H9 (cell line): ENCODE results near the gene CACNB2. TPM values are rescaled to one million over a fixed set of nuclear protein-coding genes. Genes with fewer than 3 reads are reported as not detected.

ENCODE experiments used
- DNase-seq: peaks from one replicate; pipeline ENCODE4 v3.0.0-alpha.2; 2017
- H2AFZ ChIP-seq: one replicate; pipeline ENCODE4 v1.6.1; 2013; ENCODE audit warnings: mild to moderate bottlenecking, low read length, control low read depth, moderate library complexity
- H2AK5ac ChIP-seq: 2 replicates; pipeline ENCODE4 v1.6.1; 2013; ENCODE audit warnings: low read length, control low read depth, mixed read lengths; ENCODE audit not compliant: insufficient read length
- H2BK120ac ChIP-seq: one replicate; pipeline ENCODE4 v1.6.1; 2013; ENCODE audit warnings: low read depth, mild to moderate bottlenecking, low read length, control low read depth, inconsistent platforms; ENCODE audit not compliant: poor library complexity, severe bottlenecking
- H2BK12ac ChIP-seq: 2 replicates; pipeline ENCODE4 v1.6.1; 2013; ENCODE audit warnings: low read length, control low read depth, mixed read lengths, low read depth; ENCODE audit not compliant: insufficient read length
- H2BK15ac ChIP-seq: 2 replicates; pipeline ENCODE4 v1.6.1; 2013; ENCODE audit warnings: low read depth, low read length, control low read depth
- H2BK20ac ChIP-seq: one replicate; pipeline ENCODE4 v1.6.1; 2013; ENCODE audit warnings: low read depth, mild to moderate bottlenecking, low read length, control low read depth, inconsistent platforms; ENCODE audit not compliant: poor library complexity, severe bottlenecking
- H2BK5ac ChIP-seq: 2 replicates; pipeline ENCODE4 v1.6.1; 2013; ENCODE audit warnings: low read length, control low read depth, mixed read lengths; ENCODE audit not compliant: insufficient read length
- H3K14ac ChIP-seq: 2 replicates; pipeline ENCODE4 v1.6.1; 2013; ENCODE audit warnings: low read length, control low read depth; ENCODE audit not compliant: insufficient read depth
- H3K18ac ChIP-seq: 2 replicates; pipeline ENCODE4 v1.6.1; 2013; ENCODE audit warnings: low read depth, mild to moderate bottlenecking, mixed read lengths, low read length, control low read depth; ENCODE audit not compliant: insufficient read length
- H3K23ac ChIP-seq: 2 replicates; pipeline ENCODE4 v1.6.1; 2013; ENCODE audit warnings: low read length, control low read depth, mixed read lengths, low read depth; ENCODE audit not compliant: insufficient read length
- H3K23me2 ChIP-seq: 2 replicates; pipeline ENCODE4 v1.6.1; 2013; ENCODE audit warnings: low read depth, mild to moderate bottlenecking, mixed read lengths, low read length, control low read depth; ENCODE audit not compliant: insufficient read length, poor library complexity, severe bottlenecking
- H3K27ac ChIP-seq: 2 replicates; pipeline ENCODE4 v1.5.1; 2013; ENCODE audit warnings: low read length, control low read depth, mixed read lengths, low read depth; ENCODE audit not compliant: insufficient read length
- H3K27me3 ChIP-seq: 2 replicates; pipeline ENCODE4 v1.6.1; 2013; ENCODE audit warnings: low read length, control low read depth, inconsistent platforms; ENCODE audit not compliant: insufficient read depth
- H3K4ac ChIP-seq: 2 replicates; pipeline ENCODE4 v1.6.1; 2013; ENCODE audit warnings: low read depth, mild to moderate bottlenecking, control low read depth, inconsistent platforms, low read length, moderate library complexity
- H3K4me1 ChIP-seq: 2 replicates; pipeline ENCODE4 v1.6.1; 2013; ENCODE audit warnings: low read length, control low read depth, inconsistent platforms; ENCODE audit not compliant: insufficient read depth
- H3K4me2 ChIP-seq: 2 replicates; pipeline ENCODE4 v1.6.1; 2013; ENCODE audit warnings: low read length, control low read depth, mixed read lengths; ENCODE audit not compliant: insufficient read length, insufficient read depth
- H3K56ac ChIP-seq: 2 replicates; pipeline ENCODE4 v1.6.1; 2013; ENCODE audit warnings: low read depth, mild to moderate bottlenecking, mixed read lengths, low read length, control low read depth; ENCODE audit not compliant: insufficient read length
- H3K79me1 ChIP-seq: 2 replicates; pipeline ENCODE4 v1.6.1; 2013; ENCODE audit warnings: low read depth, mild to moderate bottlenecking, moderate library complexity, low read length, control low read depth, inconsistent platforms; ENCODE audit not compliant: insufficient read depth, poor library complexity, severe bottlenecking
- H3K79me2 ChIP-seq: 2 replicates; pipeline ENCODE4 v1.6.1; 2013; ENCODE audit warnings: low read length, control low read depth, inconsistent platforms; ENCODE audit not compliant: insufficient read depth
- H3K9ac ChIP-seq: 2 replicates; pipeline ENCODE4 v1.6.1; 2013; ENCODE audit warnings: low read length, control low read depth, mixed read lengths; ENCODE audit not compliant: insufficient read length; ENCODE audit errors: extremely low read depth
- H3K9me3 ChIP-seq: one replicate; pipeline ENCODE4 v1.6.1; 2013; ENCODE audit warnings: low read depth, low read length, inconsistent platforms; ENCODE audit not compliant: control insufficient read depth
- H3T11ph ChIP-seq: one replicate; pipeline ENCODE4 v1.6.1; 2013; ENCODE audit warnings: mild to moderate bottlenecking, low read length, control low read depth, inconsistent platforms
- H4K20me1 ChIP-seq: one replicate; pipeline ENCODE4 v1.6.1; 2013; ENCODE audit not compliant: control insufficient read depth, insufficient read length, insufficient read depth
- H4K5ac ChIP-seq: 2 replicates; pipeline ENCODE4 v1.6.1; 2013; ENCODE audit warnings: low read depth, mild to moderate bottlenecking, mixed read lengths, low read length, control low read depth; ENCODE audit not compliant: insufficient read length
- H4K8ac ChIP-seq: replicated peaks from 2 replicates; pipeline ENCODE4 v1.6.1; 2013; ENCODE audit warnings: low read length, control low read depth, mixed read lengths, low read depth; ENCODE audit not compliant: insufficient read length
- H4K91ac ChIP-seq: 2 replicates; pipeline ENCODE4 v1.6.1; 2013; ENCODE audit warnings: low read depth, mild to moderate bottlenecking, moderate library complexity, mixed read lengths, low read length, control low read depth; ENCODE audit not compliant: insufficient read length
- H3K27ac Mint-ChIP-seq, 3 experiments: 2 replicates in 2 of 3; 3 replicates in 1 of 3; pipeline ENCODE4 v1.8.0; 2020 to 2021; ENCODE audit warnings: mixed read lengths in 3 of 3, mild to moderate bottlenecking in 1 of 3, moderate library complexity in 1 of 3
- H3K27me3 Mint-ChIP-seq: 2 replicates; pipeline ENCODE4 v1.8.0; 2021; ENCODE audit warnings: low read depth, mild to moderate bottlenecking, moderate library complexity, mixed read lengths
- H3K36me3 Mint-ChIP-seq, 3 experiments: 2 replicates in 2 of 3; 3 replicates in 1 of 3; pipeline ENCODE4 v1.8.0; 2020 to 2021; ENCODE audit warnings: low read depth in 3 of 3, mixed read lengths in 3 of 3; ENCODE audit not compliant: insufficient read depth in 1 of 3
- H3K4me1 Mint-ChIP-seq, 2 experiments: 2 replicates each; pipeline ENCODE4 v1.8.0; 2020; ENCODE audit warnings: mixed read lengths in 2 of 2
- H3K4me3 Mint-ChIP-seq, 2 experiments: 2 replicates in 1 of 2; 3 replicates in 1 of 2; pipeline ENCODE4 v1.8.0; 2020 to 2021; ENCODE audit warnings: mild to moderate bottlenecking in 2 of 2, mixed read lengths in 2 of 2, moderate library complexity in 1 of 2
- H3K9me3 Mint-ChIP-seq, 2 experiments: 2 replicates in 1 of 2; 3 replicates in 1 of 2; pipeline ENCODE4 v1.8.0; 2020; ENCODE audit warnings: mild to moderate bottlenecking in 2 of 2, mixed read lengths in 2 of 2, moderate library complexity in 1 of 2
- WGBS: extraction: QIAGEN DNeasy Blood & Tissue Kit; methylation state at CpG from one replicate; pipeline ENCODE4 v1.1.7; 2013; ENCODE audit warnings: missing lambda C conversion rate, low lambda C conversion rate, mixed read lengths; ENCODE audit not compliant: insufficient read length; ENCODE audit errors: extremely low coverage; 5-methylcytosine and 5-hydroxymethylcytosine counted together
- total RNA-seq: library from RNA; stranded (reverse); gene quantifications from 2 replicates; pipeline ENCODE4 v1.2.1, GENCODE V29; 2021
- TF ChIP-seq, protein P1 (sequence below): fragments of 200-600 bp; sonication (generic); conservative IDR thresholded peaks from 3 replicates; pipeline ENCODE4 v1.8.0; 2021; ENCODE audit warnings: antibody characterized with exemption, mild to moderate bottlenecking

The CACNB2 gene
- total RNA-seq, 1 experiment from 2014 or later: 2.6 TPM

DNA sequence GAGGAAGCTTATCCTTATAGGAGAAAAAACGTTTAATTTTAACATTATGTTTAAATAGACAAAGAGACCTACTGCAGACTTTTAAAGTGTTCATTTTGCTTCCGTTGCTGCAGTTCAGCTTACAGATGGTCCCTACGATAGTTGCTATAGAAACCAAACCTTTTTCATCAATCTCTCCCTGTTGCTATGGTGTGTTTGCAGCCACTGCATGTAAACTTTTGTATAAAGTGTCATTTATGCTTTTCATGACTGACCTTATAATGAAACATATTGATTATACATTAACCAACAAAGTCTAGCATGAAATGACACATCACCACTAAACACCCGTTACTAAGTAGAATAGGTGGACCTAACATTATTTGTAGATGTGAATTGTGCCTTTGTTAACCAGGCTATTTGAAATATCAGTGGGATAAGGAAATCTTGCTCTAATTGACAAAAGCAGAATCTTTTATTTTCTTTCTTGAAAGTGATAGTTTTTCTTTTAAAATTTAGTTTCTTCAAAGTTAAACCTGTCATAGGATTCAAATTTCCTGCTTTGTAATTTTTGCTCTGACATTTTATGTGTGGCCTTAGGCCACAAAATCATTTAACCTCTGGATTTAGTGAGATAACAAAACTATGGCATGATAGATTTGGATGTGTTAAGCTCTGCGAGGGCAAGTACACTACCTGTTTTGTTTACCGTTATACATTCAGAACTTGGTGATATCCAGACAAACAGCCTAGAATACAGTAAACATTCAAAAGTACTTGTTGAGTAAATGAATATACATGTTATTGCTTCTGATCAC is 64.0 kb downstream of the CACNB2 start:
- TF ChIP-seq, protein P1, sequence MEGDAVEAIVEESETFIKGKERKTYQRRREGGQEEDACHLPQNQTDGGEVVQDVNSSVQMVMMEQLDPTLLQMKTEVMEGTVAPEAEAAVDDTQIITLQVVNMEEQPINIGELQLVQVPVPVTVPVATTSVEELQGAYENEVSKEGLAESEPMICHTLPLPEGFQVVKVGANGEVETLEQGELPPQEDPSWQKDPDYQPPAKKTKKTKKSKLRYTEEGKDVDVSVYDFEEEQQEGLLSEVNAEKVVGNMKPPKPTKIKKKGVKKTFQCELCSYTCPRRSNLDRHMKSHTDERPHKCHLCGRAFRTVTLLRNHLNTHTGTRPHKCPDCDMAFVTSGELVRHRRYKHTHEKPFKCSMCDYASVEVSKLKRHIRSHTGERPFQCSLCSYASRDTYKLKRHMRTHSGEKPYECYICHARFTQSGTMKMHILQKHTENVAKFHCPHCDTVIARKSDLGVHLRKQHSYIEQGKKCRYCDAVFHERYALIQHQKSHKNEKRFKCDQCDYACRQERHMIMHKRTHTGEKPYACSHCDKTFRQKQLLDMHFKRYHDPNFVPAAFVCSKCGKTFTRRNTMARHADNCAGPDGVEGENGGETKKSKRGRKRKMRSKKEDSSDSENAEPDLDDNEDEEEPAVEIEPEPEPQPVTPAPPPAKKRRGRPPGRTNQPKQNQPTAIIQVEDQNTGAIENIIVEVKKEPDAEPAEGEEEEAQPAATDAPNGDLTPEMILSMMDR: no peak
- no peak overlapping the region for H2BK120ac ChIP-seq
- WGBS: no CpG with 5 or more reads among the region's 6 CpGs

More for the DNA sequence above, 64.0 kb downstream of the CACNB2 start:
- no peak overlapping the region for H2AFZ ChIP-seq
- no peaks in the 10 kb centered on the region for H3K23me2 ChIP-seq
- H3T11ph ChIP-seq: no peak overlapping the region
- H3K4ac ChIP-seq: no peak overlapping the region
- no peak overlapping the region for H3K27ac ChIP-seq
- no peak overlapping the region for H3K4me2 ChIP-seq
- no peak overlapping the region; a peak in 1 of 7 replicates for H3K27ac Mint-ChIP-seq
- H2BK20ac ChIP-seq: no peak overlapping the region
- H4K8ac ChIP-seq: no peak overlapping the region
- H4K91ac ChIP-seq: no peak overlapping the region
- H2BK12ac ChIP-seq: no peak overlapping the region
- H2BK5ac ChIP-seq: no peak overlapping the region
- no peak overlapping the region for H2BK15ac ChIP-seq
- no peak for DNase-seq
- no peaks in the 10 kb centered on the region for H3K27me3 ChIP-seq
- H4K20me1 ChIP-seq: no peaks in the 10 kb centered on the region
- no peak overlapping the region for H4K5ac ChIP-seq
- H3K79me1 ChIP-seq: no peaks in the 10 kb centered on the region
- no peak overlapping the region for H3K14ac ChIP-seq
- H3K56ac ChIP-seq: no peak overlapping the region
- peaks cover 0 to 3% of the 10 kb centered on the region in 2 experiments; a peak in 2 of 4 replicates for H3K4me1 Mint-ChIP-seq
- no peaks in the 10 kb centered on the region for H3K79me2 ChIP-seq
- no peak overlapping the region for H3K18ac ChIP-seq
- no peaks in the 10 kb centered on the region for H3K9me3 Mint-ChIP-seq
- H3K9me3 ChIP-seq: no peaks in the 10 kb centered on the region
- H3K4me1 ChIP-seq: no peaks in the 10 kb centered on the region
- no peak overlapping the region for H2AK5ac ChIP-seq
- H3K9ac ChIP-seq: no peak overlapping the region
- no peaks in the 10 kb centered on the region for H3K27me3 Mint-ChIP-seq
- H3K36me3 Mint-ChIP-seq: no peaks in the 10 kb centered on the region
- no peak overlapping the region for H3K4me3 Mint-ChIP-seq
- no peak overlapping the region for H3K23ac ChIP-seq
